WTC11 (cell line): ENCODE data around the gene A2ML1. TPM values are rescaled to one million over a fixed set of nuclear protein-coding genes. Genes with fewer than 3 reads are reported as not detected.

Experiments used
- ATAC-seq: fragments of 200-7000 bp; cut with Tn5 transposase; 2 replicates; pipeline ENCODE4 v1.10.0; 2021; ENCODE audit warnings: mild to moderate bottlenecking, moderate library complexity
- CTCF ChIA-PET: fragments of 300-600 bp; sonication (Branson Sonifier 250); formaldehyde crosslinking; loops from one replicate; lab custom pipeline; 2021; ENCODE audit warnings: antibody characterized with exemption; lab: Charles Lee
- POLR2A ChIA-PET: fragments of 350-600 bp; sonication (Branson Sonifier 250); formaldehyde crosslinking; loops from one replicate; lab custom pipeline; 2021; ENCODE audit warnings: antibody characterized with exemption; lab: Charles Lee
- DNase-seq: peaks from one replicate; pipeline ENCODE4 v3.0.0; 2021; ENCODE audit warnings: low spot score
- H3K27ac Mint-ChIP-seq: 2 replicates; pipeline ENCODE4 v1.8.0; 2021; ENCODE audit warnings: mixed read lengths
- H3K27me3 Mint-ChIP-seq: 2 replicates; pipeline ENCODE4 v1.8.0; 2021; ENCODE audit warnings: low read depth, mild to moderate bottlenecking, moderate library complexity, mixed read lengths
- H3K36me3 Mint-ChIP-seq: 2 replicates; pipeline ENCODE4 v1.8.0; 2021; ENCODE audit warnings: mixed read lengths
- H3K4me1 Mint-ChIP-seq: 2 replicates; pipeline ENCODE4 v1.8.0; 2022; ENCODE audit warnings: mixed read lengths
- H3K4me3 Mint-ChIP-seq: 2 replicates; pipeline ENCODE4 v1.8.0; 2021; ENCODE audit warnings: mild to moderate bottlenecking, moderate library complexity, mixed read lengths
- H3K9me3 Mint-ChIP-seq: 2 replicates; pipeline ENCODE4 v1.8.0; 2021; ENCODE audit warnings: mixed read lengths
- ATF2 ChIP-seq: sonication (generic); formaldehyde crosslinking; IDR thresholded peaks from 2 replicates; pipeline ENCODE4 v1.8.1; 2022; ENCODE audit warnings: low read depth, missing genetic modification reagents, borderline replicate concordance
- EMX1 ChIP-seq: fragments of 250-450 bp; sonication (Bioruptor Pico); IDR thresholded peaks from 2 replicates; pipeline ENCODE4 v1.8.0; 2021; ENCODE audit warnings: mild to moderate bottlenecking
- HMGA2 ChIP-seq: fragments of 250-450 bp; sonication (Bioruptor Pico); IDR thresholded peaks from 2 replicates; pipeline ENCODE4 v1.4.0; 2021; ENCODE audit warnings: mild to moderate bottlenecking, moderate library complexity
- JUN ChIP-seq: sonication (generic); formaldehyde crosslinking; IDR thresholded peaks from 2 replicates; pipeline ENCODE4 v1.8.0; 2023; ENCODE audit warnings: mild to moderate bottlenecking, missing genetic modification reagents
- NFE2L1 ChIP-seq: sonication (generic); formaldehyde crosslinking; IDR thresholded peaks from 2 replicates; pipeline ENCODE4 v1.8.1; 2023; ENCODE audit warnings: missing genetic modification reagents
- NFYB ChIP-seq: sonication (generic); formaldehyde crosslinking; conservative IDR thresholded peaks from 2 replicates; pipeline ENCODE4 v1.8.0; 2022; ENCODE audit warnings: low read depth, missing genetic modification reagents
- PRDM15 ChIP-seq: sonication (generic); formaldehyde crosslinking; IDR thresholded peaks from 2 replicates; pipeline ENCODE4 v1.8.0; 2022; ENCODE audit warnings: missing genetic modification reagents
- ZBTB21 ChIP-seq: sonication (generic); formaldehyde crosslinking; IDR thresholded peaks from 2 replicates; pipeline ENCODE4 v1.8.1; 2023; ENCODE audit warnings: mild to moderate bottlenecking, missing genetic modification reagents, borderline replicate concordance
- ZNF281 ChIP-seq: sonication (generic); formaldehyde crosslinking; IDR thresholded peaks from 2 replicates; pipeline ENCODE4 v1.8.0; 2023; ENCODE audit warnings: mild to moderate bottlenecking, missing genetic modification reagents
- ZNF416 ChIP-seq: fragments of 250-450 bp; sonication (Bioruptor Pico); IDR thresholded peaks from 2 replicates; pipeline ENCODE4 v1.9.0; 2021; ENCODE audit warnings: mild to moderate bottlenecking, inconsistent platforms
- ZNF532 ChIP-seq: fragments of 250-450 bp; sonication (Bioruptor Pico); IDR thresholded peaks from 2 replicates; pipeline ENCODE4 v1.9.0; 2021; ENCODE audit warnings: mild to moderate bottlenecking, borderline replicate concordance
- total RNA-seq: library from RNA; stranded (reverse); gene quantifications from 3 replicates; pipeline ENCODE4 v1.2.3, GENCODE V29; 2021
- TF ChIP-seq, protein P1 (sequence below): sonication (generic); formaldehyde crosslinking; conservative IDR thresholded peaks from 2 replicates; pipeline ENCODE4 v1.8.1; 2022; ENCODE audit warnings: mild to moderate bottlenecking, missing genetic modification reagents

A2ML1 gene
- total RNA-seq, 1 experiment from 2014 or later = 10.5 TPM

- Mint-ChIP-seq H3K4me3 (no peak overlapping the region), H3K36me3 (peaks cover 23% of the 10 kb centered on the region), H3K27me3 (no peaks in the 10 kb centered on the region), H3K4me1 (no peaks in the 10 kb centered on the region), H3K9me3 (no peaks in the 10 kb centered on the region), H3K27ac (no peak overlapping the region)
- ATAC-seq (no peak), DNase-seq (no peak)
- CTCF ChIA-PET = interaction anchor here (3.0 to 3.7 kb wide), 2 partner anchors 7 to 23 kb away, joined by 15 to 24 read pairs; no protein-coding TSS in a partner anchor
- POLR2A ChIA-PET = no interaction called here
- no peak for TF ChIP-seq ZNF281 (CRISPR knock-in tag)
Observed at GRCh38 chr12:8867786-8868185, 45.4 kb downstream of the A2ML1 start.

DNA sequence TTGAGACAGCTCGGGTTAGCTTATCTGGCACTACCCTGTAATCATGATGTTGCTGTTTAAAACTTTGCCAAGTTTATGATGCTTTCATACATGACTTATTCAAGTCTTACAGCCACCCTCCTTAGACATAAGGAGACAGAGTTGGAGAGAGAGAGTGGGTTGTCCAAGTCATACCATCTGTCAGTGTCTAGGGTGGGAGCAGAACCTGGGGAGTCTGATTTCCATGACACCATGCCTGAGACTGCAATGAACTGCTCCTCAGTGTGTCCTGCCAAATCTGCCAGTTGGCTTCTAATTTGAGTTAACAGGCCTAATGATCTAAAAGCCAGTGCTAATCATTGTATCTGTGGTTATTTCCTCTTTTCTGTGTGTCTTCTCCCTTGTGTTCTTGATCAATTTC is 48.2 kb downstream of the A2ML1 start:
- Mint-ChIP-seq H3K4me3 (no peak overlapping the region), H3K4me1 (no peaks in the 10 kb centered on the region; the same call in 1 of the 2 replicates), H3K36me3 (peaks cover 19% of the 10 kb centered on the region), H3K9me3 (no peaks in the 10 kb centered on the region), H3K27ac (no peak overlapping the region; the same call in 1 of the 2 replicates), H3K27me3 (no peaks in the 10 kb centered on the region)
- POLR2A ChIA-PET = no interaction called here
- CTCF ChIA-PET = interaction anchor here (3.0 to 3.7 kb wide), 2 partner anchors 10 to 20 kb away, joined by 15 to 24 read pairs; no protein-coding TSS in a partner anchor
- DNase-seq = no peak
- TF ChIP-seq HMGA2 (no peak), ZNF532 (CRISPR knock-in tag) (no peak)
- ATAC-seq = no peak

DNA sequence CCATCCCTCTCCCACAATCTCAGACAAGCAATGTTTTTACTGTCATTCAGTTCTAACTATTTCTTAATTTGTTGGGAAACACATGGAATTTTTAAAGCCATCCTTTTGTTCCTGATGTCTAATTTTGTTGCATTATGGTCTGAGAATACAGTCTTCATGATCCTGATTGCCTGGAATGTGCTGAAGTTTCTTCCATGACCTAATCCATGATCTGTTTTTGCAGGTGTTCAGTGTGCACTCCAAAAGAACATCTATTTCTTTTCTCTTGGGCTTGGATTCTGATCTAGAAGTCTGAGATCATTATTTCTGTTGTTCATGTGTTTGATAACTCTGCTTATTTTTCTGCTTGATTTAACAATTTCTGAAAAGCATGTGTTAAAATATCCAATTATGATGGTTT is 48.6 kb downstream of the A2ML1 start:
- Mint-ChIP-seq H3K36me3 (peaks cover 17% of the 10 kb centered on the region), H3K27me3 (no peaks in the 10 kb centered on the region), H3K4me1 (no peaks in the 10 kb centered on the region; the same call in 1 of the 2 replicates), H3K4me3 (no peak overlapping the region), H3K9me3 (no peaks in the 10 kb centered on the region), H3K27ac (no peak overlapping the region)
- TF ChIP-seq EMX1 (CRISPR knock-in tag) (no peak), JUN (CRISPR knock-in tag) (no peak), ATF2 (CRISPR knock-in tag) (no peak), PRDM15 (CRISPR knock-in tag) (no peak), NFE2L1 (no peak), NFYB (no peak), ZBTB21 (no peak), ZNF416 (CRISPR knock-in tag) (no peak)
- TF ChIP-seq, protein P1, sequence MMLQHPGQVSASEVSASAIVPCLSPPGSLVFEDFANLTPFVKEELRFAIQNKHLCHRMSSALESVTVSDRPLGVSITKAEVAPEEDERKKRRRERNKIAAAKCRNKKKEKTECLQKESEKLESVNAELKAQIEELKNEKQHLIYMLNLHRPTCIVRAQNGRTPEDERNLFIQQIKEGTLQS (CRISPR knock-in tag) = no peak
- ChIA-PET POLR2A (no interaction called here), CTCF (interaction anchor here (3.0 kb wide), 1 partner anchor 11 kb away, joined by 24 read pairs; no protein-coding TSS in a partner anchor)
- DNase-seq (no peak), ATAC-seq (no peak)
